Ovary (tissue), 9 donors: ENCODE data around the gene PRXL2C. TPM values are rescaled to one million over a fixed set of nuclear protein-coding genes. Genes with fewer than 3 reads are reported as not detected.

Experiments used
- DNase-seq, 5 donors: peaks; one replicate each; pipeline ENCODE4 v3.0.0-alpha.2; 2019 to 2020
- H3K27ac ChIP-seq, 2 donors: fragments of 200-600 bp; one replicate each; pipeline versions ENCODE4 v1.5.1 to v1.8.0; 2019 to 2022
- H3K27me3 ChIP-seq: fragments of 200-600 bp; one replicate; pipeline ENCODE4 v1.8.0; 2022
- H3K36me3 ChIP-seq: fragments of 200-600 bp; sonication (generic); one replicate; pipeline ENCODE4 v1.5.1; 2019
- H3K4me1 ChIP-seq: one replicate; pipeline ENCODE4 v1.8.1; 2013; ENCODE audit warnings: mild to moderate bottlenecking, moderate library complexity; ENCODE audit not compliant: insufficient read depth
- H3K4me3 ChIP-seq: fragments of 200-600 bp; sonication (generic); one replicate; pipeline ENCODE4 v1.5.1; 2017
- H3K9me3 ChIP-seq, 2 donors: fragments of 200-600 bp in 1 of 2; sonication (generic) in 1 of 2; one replicate each; pipeline versions ENCODE4 v1.5.1 to v1.8.1; 2013 to 2019; ENCODE audit warnings: mild to moderate bottlenecking in 1 of 2, moderate library complexity in 1 of 2
- CTCF ChIP-seq, 3 donors: fragments of 450-650 bp in 2 of 3; fragments of 200-600 bp in 1 of 3; IDR thresholded peaks; one replicate each; pipeline versions ENCODE4 v1.5.1 to v1.8.0; 2016 to 2022; ENCODE audit warnings: antibody characterized with exemption in 3 of 3, mild to moderate bottlenecking in 1 of 3
- EP300 ChIP-seq: sonication (generic); formaldehyde crosslinking; IDR thresholded peaks from one replicate; pipeline ENCODE4 v1.6.1; 2017; ENCODE audit warnings: antibody characterized with exemption
- POLR2A ChIP-seq: fragments of 450-650 bp; IDR thresholded peaks from one replicate; pipeline ENCODE4 v1.6.1; 2017; ENCODE audit warnings: antibody characterized with exemption, mild to moderate bottlenecking, moderate library complexity
- WGBS, 3 donors: extraction: QIAGEN DNeasy Blood & Tissue Kit in 1 of 3; methylation state at CpG; one replicate each; pipeline versions ENCODE4 v1.1.5 to v1.1.7; 2013 to 2017; 5-methylcytosine and 5-hydroxymethylcytosine counted together
- intact Hi-C, 4 donors: fragments of 100-400 bp; cut with DNase I; formaldehyde crosslinking; loops; one replicate each; pipeline versions ENCODE4 v1.11.0 to v1.15.1; 2022 to 2023
- polyA plus RNA-seq, 2 donors: library from polyadenylated mRNA; stranded (reverse); fragments of 200-250 nt in 1 of 2; fragments of 350-450 nt in 1 of 2; fragmentation: Illumina TruSeq in 1 of 2; extraction: RNeasy Lipid Tissue Mini Kit (QIAGEN cat#74804) in 1 of 2; gene quantifications; one replicate each; pipeline ENCODE4 v1.2.3, GENCODE V29; 2013 to 2014
- total RNA-seq, 7 donors: library from RNA; depleted of rRNA in 2 of 7; stranded (reverse); fragments of >200 nt in 2 of 7; fragmentation: NEBNext Ultra II Directional in 3 of 7; extraction: Animal tissue kit (Norgen Biotek cat#: 25700) in 3 of 7; gene quantifications; one replicate each; pipeline versions ENCODE4 v1.1.0 to v1.2.4, GENCODE V29; 2016 to 2023
- donor health status: DM: no; HTN: no; CAD: no; lungs with moderate emphysema.
- donor health status: DM: no; HTN: no; CAD: no.
- donor health status: Bipolar disorder and iron deficiency.
- donor health status: DM: yes; HTN: yes; CAD: no.
- donor health status: DM: no; HTN: no; CAD: no.
- donor health status: DM: yes; HTN: yes; CAD: no.

PRXL2C gene
- total and polyA plus RNA-seq, 9 donors: 6.6 to 21.2 (median 14.0) TPM

GRCh38 chr9:96607971-96608370 lies 47.1 kb downstream of the PRXL2C start:
- WGBS, 3 donors: 70 to 86% (median 81%) methylated on average over 3 of the region's 3 CpGs
- H3K36me3 ChIP-seq: no peaks in the 10 kb centered on the region
- TF ChIP-seq EP300: no peak
- no peaks in the 10 kb centered on the region for H3K4me1 ChIP-seq
- H3K9me3 ChIP-seq: no peaks in the 10 kb centered on the region
- intact Hi-C loops: no loop called here
- H3K4me3 ChIP-seq: no peak overlapping the region
- no peaks in the 10 kb centered on the region for H3K27me3 ChIP-seq
- no peak overlapping the region for H3K27ac ChIP-seq
- DNase-seq: no peak

DNA sequence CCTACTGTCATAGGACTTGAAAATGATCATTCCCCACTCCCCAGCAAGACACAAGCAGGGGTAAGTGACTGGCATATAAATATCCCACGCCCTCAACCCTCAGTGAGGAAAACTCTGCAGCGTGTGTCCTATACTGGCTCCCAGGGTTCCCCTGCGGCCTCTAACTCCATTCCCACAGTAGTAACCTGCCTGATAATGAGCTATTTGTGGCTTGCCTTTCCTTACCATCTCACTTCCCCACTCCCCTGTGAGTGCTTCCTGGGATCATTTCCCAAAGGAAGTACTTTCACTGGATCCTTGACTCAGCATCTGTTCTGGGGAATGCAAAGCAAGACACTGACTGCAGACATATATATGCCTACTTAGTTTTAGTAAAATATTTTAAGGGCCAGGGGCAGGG lies 49.8 kb downstream of the PRXL2C start:
- intact Hi-C loops: no loop called here
- no peaks in the 10 kb centered on the region for H3K9me3 ChIP-seq
- no peak overlapping the region for H3K4me3 ChIP-seq
- no peaks in the 10 kb centered on the region for H3K36me3 ChIP-seq
- WGBS, 3 donors: 87 to 92% (median 90%) methylated on average over 3 of the region's 3 CpGs
- H3K27ac ChIP-seq: no peak overlapping the region
- no peak for TF ChIP-seq EP300
- TF ChIP-seq POLR2A: no peak
- no peak for TF ChIP-seq CTCF (IDR thresholded peaks at IDR 0.05)
- DNase-seq: no peak
- no peaks in the 10 kb centered on the region for H3K4me1 ChIP-seq
- no peaks in the 10 kb centered on the region for H3K27me3 ChIP-seq

GRCh38 chr9:96604004-96604319 lies 51.2 kb downstream of the PRXL2C start:
- no peaks in the 10 kb centered on the region for H3K36me3 ChIP-seq
- H3K4me3 ChIP-seq: no peak overlapping the region
- WGBS, 3 donors: 38 to 74% (median 73%) methylated on average over 3 of the region's 3 CpGs
- no peaks in the 10 kb centered on the region for H3K4me1 ChIP-seq
- no peaks in the 10 kb centered on the region for H3K27me3 ChIP-seq
- TF ChIP-seq CTCF (IDR thresholded peaks at IDR 0.05) (no peak), POLR2A (no peak), EP300 (peak; percentile 4)
- DNase-seq: no peak
- intact Hi-C loops: no loop called here
- H3K9me3 ChIP-seq: no peaks in the 10 kb centered on the region
- H3K27ac ChIP-seq: no peak overlapping the region

DNA sequence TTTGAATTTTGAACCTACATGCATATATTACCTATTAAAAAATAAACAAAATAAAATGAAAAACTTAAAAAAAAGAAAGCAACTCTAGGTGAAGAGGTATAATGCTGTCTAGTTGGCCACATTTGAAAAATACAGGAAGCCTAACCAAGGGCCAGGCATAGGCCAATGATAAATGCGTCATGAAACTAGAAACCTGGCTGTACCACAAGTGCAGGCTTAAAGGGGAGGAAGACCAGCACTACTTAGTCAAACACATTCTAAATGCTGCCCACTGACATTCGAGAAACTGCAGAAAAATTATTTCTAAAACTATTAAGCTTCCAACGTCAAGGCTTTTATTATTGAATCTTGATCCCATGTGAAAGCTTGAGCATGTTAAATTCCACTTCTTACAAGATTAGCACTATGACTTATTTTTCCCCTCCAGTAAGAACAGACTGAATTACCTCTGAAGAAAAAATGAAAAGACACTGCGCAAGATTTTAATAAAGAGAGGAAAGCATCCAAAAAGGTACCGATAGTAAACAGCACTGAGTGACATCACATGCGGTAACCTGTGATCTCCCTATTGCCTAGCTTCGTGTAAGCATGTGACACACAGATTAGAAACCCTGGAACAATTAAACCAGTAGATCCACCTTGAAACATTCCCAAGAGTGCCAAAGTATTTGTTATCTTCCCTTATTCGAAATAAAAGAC lies 51.7 kb downstream of the PRXL2C start:
- no peak for DNase-seq
- Histone ChIP-seq H3K27ac (no peak overlapping the region), H3K4me3 (no peak overlapping the region), H3K9me3 (no peaks in the 10 kb centered on the region), H3K4me1 (no peaks in the 10 kb centered on the region), H3K36me3 (no peaks in the 10 kb centered on the region), H3K27me3 (no peaks in the 10 kb centered on the region)
- TF ChIP-seq EP300 (no peak), CTCF (IDR thresholded peaks at IDR 0.05) (no peak), POLR2A (no peak)
- intact Hi-C loops: no loop called here
- 54 to 75% (median 74%) methylated on average over 8 of the region's 8 CpGs for WGBS, 3 donors

DNA sequence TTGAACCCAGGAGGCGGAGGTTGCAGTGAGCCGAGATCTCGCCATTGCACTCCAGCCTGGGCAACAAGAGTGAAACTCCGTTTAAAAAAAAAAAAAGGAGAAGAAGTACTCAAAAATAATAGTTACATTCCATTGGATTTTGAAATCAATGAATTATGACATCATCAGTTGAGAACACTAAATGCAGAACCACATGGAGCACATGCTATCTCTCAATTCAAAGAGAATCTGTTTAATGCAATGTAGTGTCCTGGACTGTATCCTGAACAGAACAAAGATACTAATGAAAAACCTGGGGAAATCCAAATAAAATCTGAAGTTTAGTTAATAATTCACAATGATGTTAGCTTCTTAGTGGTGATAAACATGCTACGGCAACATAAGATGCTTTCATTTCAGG lies 55.8 kb downstream of the PRXL2C start:
- Histone ChIP-seq H3K27me3 (no peaks in the 10 kb centered on the region), H3K27ac (no peak overlapping the region), H3K9me3 (no peaks in the 10 kb centered on the region), H3K36me3 (no peaks in the 10 kb centered on the region), H3K4me1 (no peaks in the 10 kb centered on the region), H3K4me3 (no peak overlapping the region)
- intact Hi-C loops: no loop called here
- WGBS, 3 donors: 87 to 98% (median 91%) methylated on average over 5 of the region's 5 CpGs
- TF ChIP-seq CTCF (IDR thresholded peaks at IDR 0.05) (no peak), EP300 (no peak), POLR2A (no peak)
- no peak for DNase-seq
